ENCODE results near the gene GCK. TPM values are rescaled to one million over a fixed set of nuclear protein-coding genes. Genes with fewer than 3 reads are reported as not detected.

Gene GCK
- total and polyA plus RNA-seq, 4 donors = 0.09 to 12.7 (median 0.44) TPM

DNA sequence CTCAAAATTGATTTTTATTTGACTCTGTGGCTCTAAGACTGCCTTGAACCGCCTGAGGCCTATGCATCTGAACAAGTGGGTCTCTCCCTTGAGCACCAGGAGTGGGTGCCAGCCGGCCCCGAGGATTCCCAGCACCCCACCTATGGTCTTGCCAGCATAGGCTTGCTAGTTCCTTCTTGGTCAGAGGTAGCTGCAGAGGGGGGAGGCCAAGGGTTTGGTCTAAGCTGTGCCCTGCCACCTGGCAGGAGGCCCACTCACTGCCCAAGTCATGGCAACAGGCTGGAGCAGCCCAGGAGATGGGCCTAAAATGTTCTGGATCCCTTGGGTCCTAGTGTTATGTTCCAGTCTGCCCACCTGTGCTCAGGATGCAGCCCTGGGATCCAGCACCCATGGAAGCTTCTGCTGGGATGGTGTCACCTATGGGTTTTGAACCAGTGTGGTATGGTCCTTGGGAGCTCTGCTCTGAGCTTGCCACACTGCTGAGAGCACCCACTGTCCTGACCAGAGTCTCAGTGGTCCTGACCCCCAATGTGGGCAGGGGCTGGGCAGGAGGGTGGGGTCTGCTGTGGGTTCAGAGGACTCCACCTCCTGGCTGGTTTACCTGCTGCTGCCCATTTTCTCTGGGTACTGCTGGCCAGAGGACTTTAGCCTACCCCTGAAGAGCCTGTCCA, 24.1 kb upstream of the GCK start (continued):
- no peak for TF ChIP-seq NR2F2 (IDR thresholded peaks at IDR 0.05)
- no peak for TF ChIP-seq HNF4A (conservative IDR thresholded peaks at IDR 0.05)
- no peak for TF ChIP-seq YY1 (IDR thresholded peaks at IDR 0.05)
- TF ChIP-seq GABPA (IDR thresholded peaks at IDR 0.05 in 1 of 2, conservative IDR thresholded peaks at IDR 0.05 in 1 of 2) = no peak
- no peak for TF ChIP-seq TAF1 (conservative IDR thresholded peaks at IDR 0.05)

DNA sequence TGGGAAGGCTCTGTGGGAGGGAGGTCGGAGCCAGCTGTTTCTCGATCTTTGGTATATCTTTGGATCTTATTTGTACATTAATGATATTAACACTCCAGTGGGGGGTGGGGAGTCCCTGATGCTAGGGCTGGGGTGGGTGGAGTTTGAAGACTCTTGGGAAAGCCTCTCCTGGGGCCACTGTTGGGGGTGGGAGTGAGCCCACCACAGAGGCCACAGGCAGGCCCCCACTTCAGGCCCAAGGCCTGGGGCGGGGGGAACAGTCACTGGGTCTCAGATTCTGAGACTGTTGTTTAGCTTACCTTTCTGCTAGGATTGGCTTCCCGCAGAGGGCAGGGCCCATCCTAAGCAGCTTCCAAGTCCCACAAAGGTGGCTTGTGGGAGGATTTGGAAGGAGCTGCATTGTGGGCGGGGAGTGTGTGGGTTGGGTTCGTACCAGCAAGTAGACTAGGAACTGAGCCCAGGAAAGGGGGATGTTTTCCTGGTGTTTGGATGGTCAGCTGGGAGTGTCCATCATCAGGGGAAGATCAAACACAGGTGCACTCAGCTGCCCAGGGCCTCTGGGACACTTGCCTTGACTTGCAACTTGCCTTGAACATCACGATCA, 23.4 kb upstream of the GCK start:
- H3K9ac ChIP-seq (ENCODE audit: low read depth in 1 of 2, low read length in 2 of 2) = no peak overlapping the region
- no peak for DNase-seq (ENCODE audit: low spot score)
- TF ChIP-seq, protein P1, sequence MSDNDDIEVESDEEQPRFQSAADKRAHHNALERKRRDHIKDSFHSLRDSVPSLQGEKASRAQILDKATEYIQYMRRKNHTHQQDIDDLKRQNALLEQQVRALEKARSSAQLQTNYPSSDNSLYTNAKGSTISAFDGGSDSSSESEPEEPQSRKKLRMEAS (IDR thresholded peaks at IDR 0.05) = no peak
- TF ChIP-seq EGR1 (IDR thresholded peaks at IDR 0.05; ENCODE audit: low read depth in 2 of 2) (no peak), SP1 (IDR thresholded peaks at IDR 0.05) (no peak), NR2F2 (IDR thresholded peaks at IDR 0.05) (no peak), TAF1 (conservative IDR thresholded peaks at IDR 0.05) (no peak), FOXA2 (IDR thresholded peaks at IDR 0.05) (no peak)
- TF ChIP-seq, protein P2, sequence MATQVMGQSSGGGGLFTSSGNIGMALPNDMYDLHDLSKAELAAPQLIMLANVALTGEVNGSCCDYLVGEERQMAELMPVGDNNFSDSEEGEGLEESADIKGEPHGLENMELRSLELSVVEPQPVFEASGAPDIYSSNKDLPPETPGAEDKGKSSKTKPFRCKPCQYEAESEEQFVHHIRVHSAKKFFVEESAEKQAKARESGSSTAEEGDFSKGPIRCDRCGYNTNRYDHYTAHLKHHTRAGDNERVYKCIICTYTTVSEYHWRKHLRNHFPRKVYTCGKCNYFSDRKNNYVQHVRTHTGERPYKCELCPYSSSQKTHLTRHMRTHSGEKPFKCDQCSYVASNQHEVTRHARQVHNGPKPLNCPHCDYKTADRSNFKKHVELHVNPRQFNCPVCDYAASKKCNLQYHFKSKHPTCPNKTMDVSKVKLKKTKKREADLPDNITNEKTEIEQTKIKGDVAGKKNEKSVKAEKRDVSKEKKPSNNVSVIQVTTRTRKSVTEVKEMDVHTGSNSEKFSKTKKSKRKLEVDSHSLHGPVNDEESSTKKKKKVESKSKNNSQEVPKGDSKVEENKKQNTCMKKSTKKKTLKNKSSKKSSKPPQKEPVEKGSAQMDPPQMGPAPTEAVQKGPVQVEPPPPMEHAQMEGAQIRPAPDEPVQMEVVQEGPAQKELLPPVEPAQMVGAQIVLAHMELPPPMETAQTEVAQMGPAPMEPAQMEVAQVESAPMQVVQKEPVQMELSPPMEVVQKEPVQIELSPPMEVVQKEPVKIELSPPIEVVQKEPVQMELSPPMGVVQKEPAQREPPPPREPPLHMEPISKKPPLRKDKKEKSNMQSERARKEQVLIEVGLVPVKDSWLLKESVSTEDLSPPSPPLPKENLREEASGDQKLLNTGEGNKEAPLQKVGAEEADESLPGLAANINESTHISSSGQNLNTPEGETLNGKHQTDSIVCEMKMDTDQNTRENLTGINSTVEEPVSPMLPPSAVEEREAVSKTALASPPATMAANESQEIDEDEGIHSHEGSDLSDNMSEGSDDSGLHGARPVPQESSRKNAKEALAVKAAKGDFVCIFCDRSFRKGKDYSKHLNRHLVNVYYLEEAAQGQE (IDR thresholded peaks at IDR 0.05) = no peak

DNA sequence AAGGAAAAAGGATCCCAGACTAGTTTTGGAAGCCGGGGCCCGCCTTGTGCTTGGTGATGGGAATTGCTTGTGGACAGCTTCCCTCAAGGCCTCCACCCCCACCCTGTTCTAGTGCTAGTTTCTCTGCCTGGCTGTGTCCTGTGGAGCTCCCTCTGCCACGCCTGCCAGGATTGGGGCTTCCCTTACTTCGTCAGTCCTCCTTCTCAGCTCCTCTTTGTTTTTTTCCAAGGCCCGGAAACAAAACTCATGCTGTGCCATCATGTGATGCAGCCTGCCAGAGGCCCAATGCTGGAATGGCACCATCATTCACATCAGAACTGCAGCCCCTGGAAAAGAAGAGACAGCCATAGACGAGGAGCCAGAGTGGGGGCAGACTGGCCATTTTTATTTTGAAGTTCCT, 22.8 kb upstream of the GCK start:
- H3K4me1 ChIP-seq (ENCODE audit: control insufficient read depth in 4 of 4, insufficient read depth in 4 of 4, low read length in 3 of 4) = no peaks in the 10 kb centered on the region
- no peak overlapping the region for H3K27ac ChIP-seq (ENCODE audit: low read depth in 1 of 2, low read length in 2 of 2)
- no peaks in the 10 kb centered on the region for H3K27me3 ChIP-seq (ENCODE audit: control insufficient read depth in 4 of 4, insufficient read depth in 4 of 4, low read length in 3 of 4)
- no peaks in the 10 kb centered on the region for H3K9me3 ChIP-seq (ENCODE audit: control insufficient read depth in 4 of 4, low read length in 3 of 4)
- WGBS = 95% methylated on average over 6 of the region's 6 CpGs
- H3K36me3 ChIP-seq (ENCODE audit: control insufficient read depth in 4 of 4, insufficient read depth in 3 of 4, low read depth in 1 of 4, low read length in 3 of 4) = peaks cover 18 to 61% (median 41%) of the 10 kb centered on the region in 4 donors
- no peak overlapping the region for H3K4me3 ChIP-seq (ENCODE audit: low read depth in 1 of 3, low read length in 3 of 3)
- H3K9ac ChIP-seq (ENCODE audit: low read depth in 1 of 2, low read length in 2 of 2) = no peak overlapping the region
- DNase-seq (ENCODE audit: low spot score) = no peak
- TF ChIP-seq EGR1 (IDR thresholded peaks at IDR 0.05; ENCODE audit: low read depth in 2 of 2) = no peak
- no peak for TF ChIP-seq RAD21 (IDR thresholded peaks at IDR 0.05)
- TF ChIP-seq, protein P1 (IDR thresholded peaks at IDR 0.05) = no peak
- no peak for TF ChIP-seq JUND (IDR thresholded peaks at IDR 0.05)
- no peak for TF ChIP-seq SP1 (IDR thresholded peaks at IDR 0.05)
- no peak for TF ChIP-seq TAF1 (conservative IDR thresholded peaks at IDR 0.05)
- no peak for TF ChIP-seq YY1 (IDR thresholded peaks at IDR 0.05)
- TF ChIP-seq GABPA (IDR thresholded peaks at IDR 0.05 in 1 of 2, conservative IDR thresholded peaks at IDR 0.05 in 1 of 2) = no peak
- TF ChIP-seq, protein P3, sequence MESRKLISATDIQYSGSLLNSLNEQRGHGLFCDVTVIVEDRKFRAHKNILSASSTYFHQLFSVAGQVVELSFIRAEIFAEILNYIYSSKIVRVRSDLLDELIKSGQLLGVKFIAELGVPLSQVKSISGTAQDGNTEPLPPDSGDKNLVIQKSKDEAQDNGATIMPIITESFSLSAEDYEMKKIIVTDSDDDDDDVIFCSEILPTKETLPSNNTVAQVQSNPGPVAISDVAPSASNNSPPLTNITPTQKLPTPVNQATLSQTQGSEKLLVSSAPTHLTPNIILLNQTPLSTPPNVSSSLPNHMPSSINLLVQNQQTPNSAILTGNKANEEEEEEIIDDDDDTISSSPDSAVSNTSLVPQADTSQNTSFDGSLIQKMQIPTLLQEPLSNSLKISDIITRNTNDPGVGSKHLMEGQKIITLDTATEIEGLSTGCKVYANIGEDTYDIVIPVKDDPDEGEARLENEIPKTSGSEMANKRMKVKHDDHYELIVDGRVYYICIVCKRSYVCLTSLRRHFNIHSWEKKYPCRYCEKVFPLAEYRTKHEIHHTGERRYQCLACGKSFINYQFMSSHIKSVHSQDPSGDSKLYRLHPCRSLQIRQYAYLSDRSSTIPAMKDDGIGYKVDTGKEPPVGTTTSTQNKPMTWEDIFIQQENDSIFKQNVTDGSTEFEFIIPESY (IDR thresholded peaks at IDR 0.05) = no peak
- no peak for TF ChIP-seq NR2F2 (IDR thresholded peaks at IDR 0.05)
- TF ChIP-seq FOXA2 (IDR thresholded peaks at IDR 0.05) = no peak
- no peak for TF ChIP-seq RXRA (IDR thresholded peaks at IDR 0.05)
- no peak for TF ChIP-seq HNF4A (conservative IDR thresholded peaks at IDR 0.05)
- TF ChIP-seq, protein P4, sequence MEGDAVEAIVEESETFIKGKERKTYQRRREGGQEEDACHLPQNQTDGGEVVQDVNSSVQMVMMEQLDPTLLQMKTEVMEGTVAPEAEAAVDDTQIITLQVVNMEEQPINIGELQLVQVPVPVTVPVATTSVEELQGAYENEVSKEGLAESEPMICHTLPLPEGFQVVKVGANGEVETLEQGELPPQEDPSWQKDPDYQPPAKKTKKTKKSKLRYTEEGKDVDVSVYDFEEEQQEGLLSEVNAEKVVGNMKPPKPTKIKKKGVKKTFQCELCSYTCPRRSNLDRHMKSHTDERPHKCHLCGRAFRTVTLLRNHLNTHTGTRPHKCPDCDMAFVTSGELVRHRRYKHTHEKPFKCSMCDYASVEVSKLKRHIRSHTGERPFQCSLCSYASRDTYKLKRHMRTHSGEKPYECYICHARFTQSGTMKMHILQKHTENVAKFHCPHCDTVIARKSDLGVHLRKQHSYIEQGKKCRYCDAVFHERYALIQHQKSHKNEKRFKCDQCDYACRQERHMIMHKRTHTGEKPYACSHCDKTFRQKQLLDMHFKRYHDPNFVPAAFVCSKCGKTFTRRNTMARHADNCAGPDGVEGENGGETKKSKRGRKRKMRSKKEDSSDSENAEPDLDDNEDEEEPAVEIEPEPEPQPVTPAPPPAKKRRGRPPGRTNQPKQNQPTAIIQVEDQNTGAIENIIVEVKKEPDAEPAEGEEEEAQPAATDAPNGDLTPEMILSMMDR (IDR thresholded peaks at IDR 0.05; ENCODE audit: low read depth, low read length, missing input control) = no peak
- TF ChIP-seq HNF4G (IDR thresholded peaks at IDR 0.05) = no peak
- TF ChIP-seq, protein P5, sequence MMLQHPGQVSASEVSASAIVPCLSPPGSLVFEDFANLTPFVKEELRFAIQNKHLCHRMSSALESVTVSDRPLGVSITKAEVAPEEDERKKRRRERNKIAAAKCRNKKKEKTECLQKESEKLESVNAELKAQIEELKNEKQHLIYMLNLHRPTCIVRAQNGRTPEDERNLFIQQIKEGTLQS (IDR thresholded peaks at IDR 0.05) = no peak

More for the DNA sequence above, 23.4 kb upstream of the GCK start:
- Histone ChIP-seq H3K9me3 (ENCODE audit: control insufficient read depth in 4 of 4, low read length in 3 of 4) (no peaks in the 10 kb centered on the region), H3K27me3 (ENCODE audit: control insufficient read depth in 4 of 4, insufficient read depth in 4 of 4, low read length in 3 of 4) (no peaks in the 10 kb centered on the region), H3K4me1 (ENCODE audit: control insufficient read depth in 4 of 4, insufficient read depth in 4 of 4, low read length in 3 of 4) (no peaks in the 10 kb centered on the region), H3K36me3 (ENCODE audit: control insufficient read depth in 4 of 4, insufficient read depth in 3 of 4, low read depth in 1 of 4, low read length in 3 of 4) (peaks cover 15 to 55% (median 36%) of the 10 kb centered on the region in 4 donors), H3K4me3 (ENCODE audit: low read depth in 1 of 3, low read length in 3 of 3) (no peak overlapping the region), H3K27ac (ENCODE audit: low read depth in 1 of 2, low read length in 2 of 2) (no peak overlapping the region)
- 87% methylated on average over 7 of the region's 7 CpGs for WGBS
